BJ (cell line): ENCODE data around the gene MRPL46. TPM values are rescaled to one million over a fixed set of nuclear protein-coding genes. Genes with fewer than 3 reads are reported as not detected.
A peak's percentile ranks its signal among the peaks of the same experiment; 100 is the strongest.
"Not testable (repeated sequence)": the region's sequence is repeated elsewhere in the genome, so short reads cannot be mapped to it uniquely, and the experiment has no call there.

Source experiments
- CTCF ChIA-PET: fragments of 350-600 bp; formaldehyde crosslinking; extraction: SDS; loops from one replicate; lab custom pipeline; 2021; ENCODE audit warnings: antibody characterized with exemption, inconsistent platforms; lab: Yijun Ruan, JAX
- POLR2A ChIA-PET: fragments of 300-600 bp; sonication (Branson Sonifier 250); formaldehyde crosslinking; extraction: SDS; loops from one replicate; lab custom pipeline; 2021; ENCODE audit warnings: antibody characterized with exemption; lab: Charles Lee
- DNase-seq: peaks from one replicate; pipeline ENCODE4 v3.0.0-alpha.2; 2011; ENCODE audit warnings: low read depth
- H3K27me3 ChIP-seq: 2 replicates; pipeline ENCODE4 v1.6.0; 2011; ENCODE audit warnings: low read length; ENCODE audit not compliant: control insufficient read depth, insufficient read depth
- H3K36me3 ChIP-seq: 2 replicates; pipeline ENCODE4 v1.5.1; 2011; ENCODE audit warnings: low read length; ENCODE audit not compliant: control insufficient read depth, insufficient read depth
- H3K4me3 ChIP-seq: 2 replicates; pipeline ENCODE4 v1.5.1; 2011; ENCODE audit warnings: low read depth, mild to moderate bottlenecking, control low read depth, low read length
- polyA plus RNA-seq: library from polyadenylated mRNA; depleted of rRNA; stranded (reverse); fragments of >200 nt; gene quantifications from 2 replicates; pipeline ENCODE4 v1.2.3, GENCODE V29; 2011
- TF ChIP-seq, protein P1 (sequence below): IDR thresholded peaks from 2 replicates; pipeline ENCODE4 v1.5.1; 2011; ENCODE audit warnings: low read depth, mild to moderate bottlenecking, control low read depth, inconsistent platforms, low read length, moderate library complexity; ENCODE audit not compliant: insufficient read depth

Gene MRPL46
- polyA plus RNA-seq, 1 experiment, result 18.4 TPM

DNA sequence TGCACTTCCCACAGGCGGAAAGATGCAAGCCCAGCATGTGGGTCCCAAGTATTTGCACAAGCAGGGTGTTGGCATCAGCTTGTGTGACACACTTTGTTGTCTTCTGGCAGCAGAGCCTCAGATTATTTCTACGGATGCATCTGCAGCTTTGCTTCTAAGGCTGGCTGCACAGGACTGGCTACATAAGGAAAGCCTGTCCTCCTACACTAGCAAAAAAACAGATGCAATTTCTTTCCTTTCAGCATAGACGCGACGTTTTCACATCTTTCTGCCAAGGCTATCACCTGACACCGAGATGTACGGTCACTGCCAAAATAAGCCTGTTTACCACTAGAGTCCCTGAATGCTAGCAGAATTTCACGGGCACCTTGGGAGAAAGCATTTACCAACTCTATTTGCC lies 13.8 kb upstream of the MRPL46 start:
- no peak for DNase-seq
- Histone ChIP-seq H3K36me3 (peaks cover 4% of the 10 kb centered on the region), H3K4me3 (no peak overlapping the region), H3K27me3 (no peaks in the 10 kb centered on the region)
- TF ChIP-seq, protein P1, sequence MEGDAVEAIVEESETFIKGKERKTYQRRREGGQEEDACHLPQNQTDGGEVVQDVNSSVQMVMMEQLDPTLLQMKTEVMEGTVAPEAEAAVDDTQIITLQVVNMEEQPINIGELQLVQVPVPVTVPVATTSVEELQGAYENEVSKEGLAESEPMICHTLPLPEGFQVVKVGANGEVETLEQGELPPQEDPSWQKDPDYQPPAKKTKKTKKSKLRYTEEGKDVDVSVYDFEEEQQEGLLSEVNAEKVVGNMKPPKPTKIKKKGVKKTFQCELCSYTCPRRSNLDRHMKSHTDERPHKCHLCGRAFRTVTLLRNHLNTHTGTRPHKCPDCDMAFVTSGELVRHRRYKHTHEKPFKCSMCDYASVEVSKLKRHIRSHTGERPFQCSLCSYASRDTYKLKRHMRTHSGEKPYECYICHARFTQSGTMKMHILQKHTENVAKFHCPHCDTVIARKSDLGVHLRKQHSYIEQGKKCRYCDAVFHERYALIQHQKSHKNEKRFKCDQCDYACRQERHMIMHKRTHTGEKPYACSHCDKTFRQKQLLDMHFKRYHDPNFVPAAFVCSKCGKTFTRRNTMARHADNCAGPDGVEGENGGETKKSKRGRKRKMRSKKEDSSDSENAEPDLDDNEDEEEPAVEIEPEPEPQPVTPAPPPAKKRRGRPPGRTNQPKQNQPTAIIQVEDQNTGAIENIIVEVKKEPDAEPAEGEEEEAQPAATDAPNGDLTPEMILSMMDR, result no peak
- POLR2A ChIA-PET, result no interaction called here
- CTCF ChIA-PET, result interaction anchor here (0.7 kb wide), 1 partner anchor 372 kb away, joined by 3 read pairs; no protein-coding TSS in a partner anchor

DNA sequence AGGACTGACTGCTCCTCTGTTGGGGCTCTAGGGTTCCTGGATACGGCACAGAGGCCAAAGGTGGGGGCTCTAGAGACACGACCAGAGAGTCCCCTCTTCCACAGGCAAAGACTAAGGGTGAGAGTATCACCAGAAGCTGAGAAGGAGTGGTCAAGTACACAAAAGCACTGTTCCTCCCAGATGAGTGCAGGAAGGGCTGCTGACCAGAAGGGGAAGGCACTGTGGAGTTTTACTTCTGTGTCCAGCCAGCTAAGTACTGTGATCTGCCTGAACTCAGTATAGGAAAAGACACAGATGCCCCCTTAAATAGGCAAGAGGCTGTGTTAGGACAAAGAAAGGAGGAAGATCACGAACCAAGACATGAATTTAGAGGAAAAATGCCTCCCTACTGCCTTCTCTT lies 12.0 kb upstream of the MRPL46 start:
- DNase-seq, result no peak
- TF ChIP-seq, protein P1, result no peak
- CTCF ChIA-PET, result no interaction called here
- Histone ChIP-seq H3K36me3 (peaks cover 6% of the 10 kb centered on the region), H3K27me3 (no peaks in the 10 kb centered on the region), H3K4me3 (no peak overlapping the region)
- POLR2A ChIA-PET, result no interaction called here

DNA sequence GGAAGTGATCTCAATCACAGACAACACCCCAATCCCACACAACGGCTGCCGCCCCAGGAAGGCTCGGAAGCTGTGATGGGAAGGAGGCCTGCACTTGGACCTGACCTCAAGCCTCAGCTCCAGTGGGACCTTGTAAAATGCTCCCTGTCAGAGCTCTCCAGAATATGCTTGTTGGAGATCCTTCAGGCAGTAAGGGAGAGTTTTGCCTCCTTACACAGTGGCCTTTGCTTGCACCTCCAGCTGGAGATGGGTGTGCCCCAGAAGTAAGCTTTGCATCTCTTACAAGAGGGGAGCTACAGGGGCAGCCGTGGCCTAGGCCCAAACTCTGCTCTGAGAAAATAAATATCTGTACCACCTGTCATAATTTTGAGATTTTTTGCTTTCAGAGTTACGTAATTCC lies 10.7 kb upstream of the MRPL46 start:
- peaks cover 9% of the 10 kb centered on the region for H3K36me3 ChIP-seq
- H3K27me3 ChIP-seq, result no peaks in the 10 kb centered on the region
- CTCF ChIA-PET, result interaction anchor here (1.0 to 2.1 kb wide), 2 partner anchors 137 to 420 kb away, joined by 3 to 11 read pairs; no protein-coding TSS in a partner anchor
- POLR2A ChIA-PET, result no interaction called here
- DNase-seq, result no peak
- TF ChIP-seq, protein P1, result no peak
- H3K4me3 ChIP-seq, result no peak overlapping the region

DNA sequence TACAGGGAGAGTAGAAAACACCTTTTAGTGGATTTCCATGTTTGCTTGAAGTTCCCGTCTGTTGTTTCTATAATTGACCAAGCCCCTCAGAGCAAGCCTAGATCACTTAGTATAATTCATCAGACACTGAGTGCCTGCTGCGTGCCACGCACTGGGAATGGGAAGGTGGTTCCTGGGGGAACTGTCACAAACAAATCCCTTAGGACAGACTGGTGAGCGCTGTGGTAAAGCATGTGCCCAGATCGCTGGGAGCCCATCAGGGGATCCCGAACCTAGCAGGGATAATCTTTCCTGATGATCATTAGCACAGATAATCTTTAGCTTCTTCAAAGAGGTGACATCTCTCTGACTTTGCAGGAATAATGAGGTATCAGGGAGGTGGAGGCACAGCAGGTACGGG lies 9.9 kb upstream of the MRPL46 start:
- CTCF ChIA-PET, result interaction anchor here (0.7 to 2.1 kb wide), 6 partner anchors 10 to 323 kb away, joined by 3 to 11 read pairs (median 3); partner anchors contain the start of genes MRPL46 and MRPS11
- POLR2A ChIA-PET, result no interaction called here
- Histone ChIP-seq H3K27me3 (no peaks in the 10 kb centered on the region), H3K36me3 (peaks cover 9% of the 10 kb centered on the region), H3K4me3 (no peak overlapping the region)
- TF ChIP-seq, protein P1, result no peak
- DNase-seq, result no peak

DNA sequence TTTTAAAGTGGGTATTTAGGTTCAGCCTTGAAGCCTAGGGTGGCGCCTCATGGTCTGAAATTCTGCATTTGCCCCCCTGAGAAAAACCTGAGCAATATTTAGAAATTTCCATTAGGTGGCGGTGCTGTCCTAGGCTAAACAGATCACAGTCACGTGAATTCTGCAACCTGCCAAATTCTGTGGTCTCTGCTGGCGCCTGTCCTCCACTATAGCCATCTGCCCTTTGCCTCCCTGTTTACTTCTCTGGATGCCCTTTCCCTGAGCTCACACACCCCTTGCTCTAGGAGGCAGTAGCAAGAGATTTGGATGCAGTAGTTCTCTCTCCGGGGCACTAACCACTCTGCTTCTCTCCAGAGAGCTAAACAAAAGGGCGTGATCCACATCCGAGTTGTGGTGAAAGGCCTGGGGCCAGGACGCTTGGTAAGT lies 9.5 kb upstream of the MRPL46 start:
- ChIA-PET CTCF (interaction anchor here (0.7 to 2.1 kb wide), 6 partner anchors 9 to 324 kb away, joined by 3 to 11 read pairs (median 3); partner anchors contain the start of genes MRPL46 and MRPS11), POLR2A (no interaction called here)
- Histone ChIP-seq H3K27me3 (no peaks in the 10 kb centered on the region), H3K4me3 (no peak overlapping the region), H3K36me3 (peaks cover 9% of the 10 kb centered on the region)
- TF ChIP-seq, protein P1, result peak; percentile 62
- DNase-seq, result no peak

DNA sequence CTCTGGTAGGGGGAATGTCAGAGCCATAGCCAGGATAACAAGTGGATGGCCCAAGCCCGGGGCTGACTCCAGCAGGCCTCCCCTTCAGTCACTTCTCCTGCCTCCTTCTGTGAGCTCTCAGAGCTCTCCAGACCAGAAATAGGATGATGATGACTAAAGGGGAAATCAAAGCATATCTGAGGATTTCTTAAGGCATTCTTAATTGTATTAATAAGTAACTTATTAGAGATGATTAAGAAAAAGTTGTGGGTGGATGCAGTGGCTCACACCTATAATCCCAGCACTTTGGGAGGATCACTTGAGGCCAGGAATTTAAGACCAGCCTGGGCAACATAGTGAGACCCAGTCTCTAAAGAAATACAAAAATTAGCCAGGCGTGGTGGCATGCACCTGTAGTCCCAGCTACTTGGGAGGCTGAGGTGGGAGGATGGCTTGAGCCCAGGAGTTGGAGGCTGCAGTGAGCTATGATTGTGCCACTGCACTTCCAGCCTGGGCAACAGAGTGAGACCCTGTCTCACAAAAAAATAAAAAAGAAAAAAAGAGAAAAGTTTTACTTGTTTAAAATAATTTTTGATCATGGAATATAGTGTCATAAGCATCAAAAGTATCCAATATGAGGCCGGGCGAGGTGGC lies 6.6 kb upstream of the MRPL46 start:
- CTCF ChIA-PET, result interaction anchor here (1.6 kb wide), 1 partner anchor 142 kb away, joined by 3 read pairs; no protein-coding TSS in a partner anchor
- H3K4me3 ChIP-seq, POLR2A ChIA-PET, H3K27me3 ChIP-seq, DNase-seq, H3K36me3 ChIP-seq: not testable (repeated sequence)
